Endometrial microvascular endothelial cells (primary cell): ENCODE results near the gene MBOAT2. TPM values are rescaled to one million over a fixed set of nuclear protein-coding genes. Genes with fewer than 3 reads are reported as not detected.
"Not testable (repeated sequence)": the region's sequence is repeated elsewhere in the genome, so short reads cannot be mapped to it uniquely, and the experiment has no call there.

Experiments
- in situ Hi-C: cut with HindIII; loops from 2 replicates; pipeline ENCODE4 v1.10.0; 2017; ENCODE audit warnings: low sequenced_read_pairs, low pct_unique_long_range_greater_than_20kb; ENCODE audit errors: inconsistent ontology term
- total RNA-seq: library from RNA; depleted of rRNA; stranded (reverse); fragments of >200 nt; gene quantifications from one replicate; pipeline ENCODE4 v1.2.3, GENCODE V29; 2015; ENCODE audit errors: inconsistent ontology term

MBOAT2 gene
- total RNA-seq, 1 donor from 2014 or later, result 10.7 TPM

DNA sequence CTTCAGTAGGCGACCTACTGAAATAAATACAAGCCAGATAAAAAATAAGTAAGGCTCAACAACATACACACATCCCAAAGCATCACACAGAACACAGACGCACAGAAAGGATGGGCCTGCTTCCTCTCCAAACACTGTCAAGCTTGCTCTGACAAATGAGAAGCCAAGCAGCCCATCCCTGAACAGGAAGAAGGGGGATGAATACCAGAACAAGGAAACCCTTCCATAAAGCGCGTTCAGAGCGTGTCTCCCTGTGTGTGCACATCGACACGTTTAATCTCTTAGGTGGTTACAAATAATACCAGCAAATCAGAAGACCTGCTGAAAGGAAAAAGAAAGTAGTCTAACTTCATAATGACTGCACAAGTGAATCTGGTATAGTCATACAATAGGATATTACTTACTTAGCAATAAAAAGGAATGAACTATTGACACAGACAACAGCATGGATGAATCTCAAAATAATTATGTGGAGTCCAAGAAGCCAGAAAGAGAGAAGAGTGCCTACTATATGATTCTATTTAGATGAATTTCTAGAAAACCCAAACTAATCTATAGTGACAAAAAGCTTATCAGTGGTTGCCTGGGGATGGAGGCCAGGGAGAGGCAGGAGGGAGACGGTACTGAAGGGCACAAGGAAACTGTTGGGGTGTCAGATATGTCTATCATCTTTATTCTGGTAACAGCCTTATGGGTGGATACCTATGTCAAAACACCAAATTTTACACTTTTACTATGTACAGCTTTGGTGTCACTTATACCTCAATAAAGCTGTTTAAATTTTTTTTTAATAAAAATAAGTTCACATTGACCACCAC, 26.8 kb downstream of the MBOAT2 start:
- in situ Hi-C loops, result no loop called here

- in situ Hi-C loops, result no loop called here
Measured at GRCh38 chr2:8974016-8974415, 29.5 kb downstream of the MBOAT2 start.

DNA sequence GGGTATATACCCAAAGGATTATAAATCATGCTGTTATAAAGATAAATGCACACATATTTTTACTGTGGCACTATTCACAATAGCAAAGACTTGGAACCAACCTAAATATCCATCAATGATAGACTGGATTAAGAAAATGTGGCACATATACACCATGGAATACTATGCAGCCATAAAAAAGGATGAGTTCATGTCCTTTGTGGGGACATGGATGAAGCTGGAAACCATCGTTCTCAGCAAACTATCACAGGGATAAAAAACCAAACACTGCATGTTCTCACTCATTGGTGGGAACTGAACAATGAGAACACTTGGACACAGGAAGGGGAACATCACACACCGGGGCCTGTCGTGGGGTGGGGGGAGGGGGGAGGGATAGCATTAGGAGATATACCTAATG, 30.5 kb downstream of the MBOAT2 start:
- in situ Hi-C loops, result not testable (repeated sequence)

GRCh38 chr2:8972535-8972934, 30.9 kb downstream of the MBOAT2 start:
- in situ Hi-C loops, result not testable (repeated sequence)

DNA sequence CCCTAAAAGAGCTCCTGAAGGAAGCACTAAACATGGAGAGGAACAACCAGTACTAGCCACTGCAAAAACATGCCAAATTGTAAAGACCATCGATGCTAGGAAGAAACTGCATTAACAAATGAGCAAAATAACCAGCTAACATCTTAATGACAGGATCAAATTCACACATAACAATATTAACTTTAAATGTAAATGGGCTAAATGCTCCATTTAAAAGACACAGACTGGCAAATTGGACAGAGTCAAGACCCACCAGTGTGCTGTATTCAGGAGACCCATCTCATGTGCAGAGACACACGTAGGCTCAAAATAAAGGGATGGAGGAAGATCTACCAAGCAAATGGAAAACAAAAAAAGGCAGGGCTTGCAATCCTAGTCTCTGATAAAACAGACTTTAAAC, 34.1 kb downstream of the MBOAT2 start:
- in situ Hi-C loops, result not testable (repeated sequence)

DNA sequence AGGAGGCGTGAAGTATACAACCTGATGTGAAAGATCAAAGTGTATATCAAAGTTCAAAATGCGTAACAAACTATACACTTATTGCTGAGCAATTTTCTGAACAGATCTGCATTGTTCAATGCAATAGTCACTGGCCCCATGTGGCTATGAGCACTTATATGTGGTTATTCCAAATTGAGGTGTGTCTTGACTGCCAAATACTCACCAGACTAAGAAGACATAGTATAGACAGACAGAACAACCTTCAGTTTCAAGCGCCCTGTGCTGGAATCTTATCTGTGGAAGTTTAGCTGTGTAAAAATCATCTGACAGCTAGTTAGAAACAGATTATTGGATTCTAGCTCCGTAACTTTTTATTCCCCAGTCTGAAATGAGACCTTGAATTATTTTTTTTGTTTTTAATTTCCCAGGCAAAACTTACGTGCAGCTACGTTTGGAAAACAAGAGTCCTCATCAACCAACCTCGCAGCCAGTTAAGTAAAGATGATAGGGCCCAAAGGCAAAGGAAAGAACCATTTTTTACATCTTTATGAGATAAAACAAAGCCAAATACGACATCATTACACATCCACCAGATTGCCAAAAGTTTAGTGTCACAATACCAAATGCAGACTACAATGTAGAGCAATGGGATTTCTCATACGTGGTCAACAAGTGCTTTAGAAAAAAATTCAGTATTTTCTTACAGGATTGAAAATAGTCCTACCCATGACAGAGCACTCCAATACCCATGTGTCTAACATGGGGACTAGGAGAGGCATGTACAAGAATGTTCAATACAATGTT, 37.2 kb downstream of the MBOAT2 start:
- in situ Hi-C loops, result no loop called here

- in situ Hi-C loops, result no loop called here
Measured at GRCh38 chr2:8965216-8965969, 38.1 kb downstream of the MBOAT2 start.

GRCh38 chr2:8962890-8963289, 40.6 kb downstream of the MBOAT2 start:
- in situ Hi-C loops, result no loop called here

- in situ Hi-C loops, result no loop called here
Measured at GRCh38 chr2:8957628-8958027, 45.9 kb downstream of the MBOAT2 start.

- in situ Hi-C loops, result no loop called here
Measured at GRCh38 chr2:8956774-8957173, 46.7 kb downstream of the MBOAT2 start.

DNA sequence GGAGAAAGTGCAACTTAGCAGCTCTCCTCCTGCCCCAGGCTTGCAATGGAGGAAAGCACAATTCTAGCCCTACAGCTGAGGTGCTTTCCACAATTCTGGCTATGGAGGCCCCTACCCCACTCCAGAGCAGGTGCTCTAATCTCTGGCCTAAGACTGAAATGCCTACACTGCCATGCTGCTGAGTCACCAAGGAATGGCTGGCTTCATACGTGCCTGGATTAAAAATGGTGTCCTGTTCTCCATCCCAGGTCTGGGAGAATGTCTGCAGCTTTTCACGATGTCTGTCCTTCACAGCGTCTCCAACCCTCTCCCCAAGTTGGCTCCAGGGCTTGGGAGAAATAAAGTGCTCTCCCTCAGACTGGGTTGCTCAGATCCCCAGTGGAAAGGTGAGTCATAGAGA, 48.5 kb downstream of the MBOAT2 start:
- in situ Hi-C loops, result no loop called here

- in situ Hi-C loops, result no loop called here
Measured at GRCh38 chr2:8953525-8953924, 50.0 kb downstream of the MBOAT2 start.

- in situ Hi-C loops, result no loop called here
Measured at GRCh38 chr2:8939486-8940114, 63.9 kb downstream of the MBOAT2 start.

DNA sequence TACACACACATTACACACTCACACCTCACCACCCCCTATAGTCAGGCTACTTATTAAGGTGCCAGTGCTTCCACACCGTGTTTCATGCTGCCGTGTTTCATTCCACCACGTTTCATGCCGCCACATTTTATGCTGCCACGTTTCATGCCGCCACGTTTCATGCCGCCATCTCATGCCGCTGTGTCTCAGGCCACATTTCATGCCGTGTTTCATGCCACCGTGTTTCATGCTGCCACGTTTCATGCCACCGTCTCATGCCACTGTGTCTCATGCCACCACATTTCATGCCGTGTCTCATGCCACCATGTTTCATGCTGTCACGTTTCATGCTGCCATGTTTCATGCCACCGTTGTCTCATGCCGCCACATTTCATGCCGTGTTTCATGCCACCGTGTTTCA, 65.1 kb downstream of the MBOAT2 start:
- in situ Hi-C loops, result no loop called here

DNA sequence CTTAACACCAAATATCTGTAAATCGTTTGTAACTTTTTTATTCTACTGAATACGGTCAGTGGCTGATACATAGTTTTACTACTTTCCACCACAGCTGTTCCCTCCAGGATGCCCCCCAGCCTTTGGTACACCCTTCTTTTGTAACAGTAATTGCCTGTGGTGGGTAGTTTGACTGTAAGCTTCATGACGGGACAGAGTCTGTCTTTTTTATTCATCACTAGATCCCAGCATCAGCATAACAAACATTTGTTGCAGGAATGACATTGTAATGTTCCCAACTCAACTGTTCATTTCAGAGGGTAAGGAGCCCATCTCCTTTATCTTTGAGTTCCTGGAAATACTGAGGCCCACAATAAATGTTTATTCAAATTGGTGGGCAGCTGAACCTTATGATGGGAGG, 67.5 kb downstream of the MBOAT2 start:
- in situ Hi-C loops, result no loop called here

DNA sequence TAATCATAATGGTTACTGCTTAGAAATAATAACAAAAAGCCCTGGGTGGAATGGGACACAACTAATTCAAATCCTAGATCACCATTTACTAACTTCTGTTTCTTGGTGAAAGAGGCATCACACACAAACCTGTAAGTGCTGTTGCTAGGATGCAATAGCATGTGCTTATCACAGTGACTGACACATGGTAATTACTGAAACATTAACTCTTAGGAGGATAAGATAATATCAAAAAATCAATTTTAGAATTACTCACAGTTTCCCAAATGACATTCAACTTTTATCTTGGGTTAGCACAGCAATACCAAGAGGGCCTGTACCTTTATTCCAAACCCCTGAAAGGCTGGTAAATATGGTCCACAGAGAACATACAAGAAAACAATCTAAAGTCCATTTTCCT, 69.1 kb downstream of the MBOAT2 start:
- in situ Hi-C loops, result no loop called here

- in situ Hi-C loops, result no loop called here
Measured at GRCh38 chr2:8932702-8933101, 70.8 kb downstream of the MBOAT2 start.

- in situ Hi-C loops, result not testable (repeated sequence)
Measured at GRCh38 chr2:8930185-8930584, 73.3 kb downstream of the MBOAT2 start.

GRCh38 chr2:8929128-8929527, 74.4 kb downstream of the MBOAT2 start:
- in situ Hi-C loops, result no loop called here
